Stimulated activated CD4-positive, alpha-beta T cell treated with anti-CD3 and anti-CD28 coated beads, Interleukin-1b, Interleukin-23, amount 100 ng/mL, for 24 hours (primary cell): ENCODE results near the gene USP53.
"Not testable (repeated sequence)": the region's sequence is repeated elsewhere in the genome, so short reads cannot be mapped to it uniquely, and the experiment has no call there.

Source experiments
- DNase-seq, 4 experiments: peaks; one replicate each; pipeline ENCODE4 v3.0.0-alpha.2; 2020; ENCODE audit warnings: low read depth in 4 of 4, low spot score in 1 of 4

The USP53 gene

DNA sequence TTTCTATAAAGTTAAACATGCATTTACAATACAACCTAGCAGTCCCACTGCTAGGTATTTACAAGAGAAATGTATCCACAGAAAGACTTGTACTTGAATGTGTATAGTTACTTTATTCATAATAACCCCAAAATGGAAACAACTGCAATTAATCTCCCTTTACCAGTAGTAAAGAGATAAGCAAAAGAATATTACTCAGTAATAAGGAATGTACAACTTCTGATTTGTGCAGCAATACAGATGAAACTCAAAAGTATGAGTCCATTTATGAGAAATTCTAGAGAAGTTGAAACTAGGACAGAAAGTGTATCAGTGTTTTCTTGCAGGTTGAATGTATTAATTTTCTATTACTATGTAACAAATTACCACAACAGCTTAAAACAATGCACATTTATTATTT, 15.2 kb downstream of the USP53 start:
- DNase-seq = no peak

DNA sequence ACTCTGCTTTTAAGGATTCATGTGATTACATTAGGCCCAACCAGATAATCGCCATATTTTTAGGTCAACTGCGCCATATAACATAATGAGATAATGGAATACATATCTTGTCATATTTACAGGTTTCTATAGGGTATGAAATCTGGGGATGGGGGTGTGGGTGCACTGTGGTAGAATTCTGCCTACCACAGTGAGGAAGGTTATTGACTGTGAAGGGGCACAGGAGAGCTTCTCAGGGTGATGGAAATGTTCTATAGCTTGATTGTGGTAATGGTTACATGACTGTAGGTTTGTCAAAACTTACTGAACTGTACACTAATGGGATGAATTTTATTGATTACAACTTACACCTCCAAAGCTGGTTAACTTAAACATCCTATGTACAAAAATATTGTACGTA, 15.9 kb downstream of the USP53 start:
- no peak for DNase-seq

DNA sequence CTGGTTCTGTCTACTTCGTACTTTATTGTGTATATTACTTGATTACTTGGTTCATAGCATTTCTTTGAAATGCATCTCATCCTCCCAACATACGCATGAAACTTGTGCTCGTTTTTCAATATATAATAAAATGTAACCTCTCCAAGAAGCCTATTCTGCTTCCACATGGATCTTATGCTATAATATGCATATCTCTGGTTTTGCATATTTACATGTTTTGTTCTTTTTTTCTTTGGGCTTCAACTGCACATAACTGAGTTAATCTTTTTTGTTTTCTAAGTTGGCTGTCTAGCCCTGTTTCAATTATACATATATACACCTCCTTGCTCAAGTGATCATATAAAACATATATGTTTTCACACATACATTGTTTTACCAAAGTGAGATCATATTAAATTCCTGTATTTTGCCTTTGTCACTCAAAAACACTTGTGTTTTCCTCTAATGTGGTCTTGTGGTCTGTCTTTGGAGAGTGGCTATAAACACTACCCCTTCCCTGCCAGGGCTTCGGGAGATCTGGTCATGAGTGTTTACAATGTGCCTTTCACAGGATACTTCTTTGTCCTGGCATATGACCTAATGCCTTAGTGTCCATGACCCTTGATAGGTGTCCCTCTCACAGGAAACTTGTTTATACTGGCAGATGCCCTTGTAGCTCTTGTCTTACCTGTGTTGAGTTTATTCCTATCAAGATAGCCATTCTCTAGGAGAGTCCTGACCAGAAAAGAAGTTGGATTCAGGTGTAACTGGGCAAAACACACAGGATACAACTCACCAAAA, 17.6 kb downstream of the USP53 start:
- no peak for DNase-seq

DNA sequence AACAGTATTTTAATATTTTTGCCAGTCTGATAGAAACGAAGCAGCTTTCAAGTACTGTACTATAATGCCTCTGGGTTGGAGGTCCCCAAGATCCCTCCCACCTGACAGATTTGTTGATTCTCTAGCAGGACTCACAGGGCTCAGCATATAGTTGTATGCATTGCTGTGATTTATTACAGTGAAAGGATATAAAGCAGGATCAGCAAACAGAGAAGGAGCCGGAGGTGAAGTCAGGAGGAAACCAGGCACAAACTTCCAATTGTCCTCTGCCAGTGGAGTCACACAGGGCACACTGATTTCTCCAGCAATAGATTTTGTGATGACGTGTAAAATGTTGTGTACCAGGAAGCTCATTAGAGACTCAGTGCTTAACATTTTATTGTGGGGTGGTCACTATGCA, 19.0 kb downstream of the USP53 start:
- DNase-seq = no peak

DNA sequence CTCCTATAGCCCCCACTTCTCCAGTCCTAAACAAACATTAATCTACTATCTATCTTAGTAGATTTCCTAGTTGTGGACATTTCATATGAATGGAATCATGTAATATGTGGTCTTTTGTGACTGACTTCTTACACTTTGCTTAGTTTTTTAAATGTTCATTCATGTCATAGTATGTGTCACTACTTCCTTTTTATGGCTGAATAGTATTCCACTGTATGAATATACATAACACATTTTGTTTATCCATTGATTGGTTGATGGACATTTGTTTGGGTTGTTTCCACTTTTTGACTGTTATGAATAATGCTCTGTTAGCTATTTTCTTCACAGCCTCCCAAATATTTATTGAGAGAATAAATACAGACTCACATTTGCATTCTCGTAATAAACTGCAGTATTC, 19.8 kb downstream of the USP53 start:
- no peak for DNase-seq

DNA sequence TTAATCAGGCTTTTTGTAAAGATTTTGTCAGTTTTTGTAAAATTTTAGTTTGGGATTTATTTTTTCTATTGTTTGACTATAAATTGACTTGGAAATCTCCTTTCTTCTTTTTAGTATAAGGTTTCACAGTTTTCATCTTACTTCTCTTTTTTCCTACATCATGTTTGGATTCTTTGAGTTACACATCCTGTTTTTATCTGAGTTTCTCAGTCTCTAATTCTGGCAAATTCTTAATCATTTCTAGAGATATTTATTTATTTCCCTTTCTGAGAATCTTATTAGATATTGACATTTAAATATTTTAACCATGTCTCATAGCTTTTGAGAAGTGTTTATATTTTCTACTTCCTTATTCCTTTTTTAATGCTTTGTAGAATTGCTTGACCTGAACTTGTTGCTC, 20.7 kb downstream of the USP53 start:
- no peak for DNase-seq

DNA sequence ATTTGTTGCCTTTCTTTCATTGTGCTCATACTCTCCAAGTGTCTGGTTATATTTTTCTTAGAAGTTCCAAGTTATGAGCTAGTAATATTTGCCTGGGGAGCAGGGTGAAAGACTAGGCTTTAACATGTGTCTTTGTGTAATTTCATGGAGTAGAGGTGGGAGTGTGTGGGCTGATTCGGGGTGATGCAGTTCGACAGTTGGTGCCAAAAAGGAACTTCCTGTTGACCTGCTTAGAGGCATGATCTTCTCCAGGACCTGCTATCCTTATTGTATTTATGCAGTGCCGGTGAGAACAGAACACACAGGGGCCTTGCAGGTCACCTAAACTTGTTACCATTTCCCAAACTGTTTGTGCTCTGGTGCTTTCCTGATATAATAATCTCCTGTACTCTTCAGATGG, 21.2 kb downstream of the USP53 start:
- DNase-seq = no peak

DNA sequence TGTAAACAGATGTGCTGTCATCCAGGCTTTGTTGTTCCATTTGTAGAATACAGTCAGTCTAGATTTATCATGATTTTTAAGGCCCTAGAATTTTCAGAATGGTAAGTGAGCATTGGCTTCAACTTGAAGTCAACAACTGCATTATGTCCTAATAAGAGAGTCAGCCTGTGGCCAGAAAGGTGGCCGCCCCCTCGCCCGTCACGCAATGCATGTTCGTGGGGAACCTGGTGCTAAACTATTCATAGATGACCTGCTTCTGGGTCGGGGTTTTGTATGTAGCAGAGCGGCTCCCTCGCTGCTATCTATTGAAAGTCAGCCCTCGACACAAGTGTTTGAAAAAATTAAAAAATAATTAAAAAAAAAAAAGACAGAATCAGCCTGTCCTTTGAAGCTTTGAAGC, 24.7 kb downstream of the USP53 start:
- no peak for DNase-seq

DNA sequence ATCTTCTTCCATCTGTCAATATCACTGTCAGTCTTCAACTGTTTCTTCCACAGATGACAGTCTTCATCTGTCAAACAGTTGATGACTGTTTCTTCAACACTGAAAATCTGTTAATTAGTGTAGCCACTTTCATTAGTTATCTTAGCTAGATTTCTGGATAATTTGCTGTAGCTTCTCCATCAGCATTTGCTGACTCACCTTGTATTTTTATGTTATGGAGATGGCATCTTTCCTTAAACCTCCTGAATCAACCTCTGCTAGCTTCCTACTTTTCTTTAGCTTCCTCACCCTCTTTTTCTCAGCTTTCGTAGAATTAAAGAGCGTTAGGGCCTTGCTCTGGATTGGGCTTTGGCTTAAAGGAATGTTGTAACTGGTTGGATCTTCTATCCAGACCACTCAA, 25.1 kb downstream of the USP53 start:
- DNase-seq = no peak

DNA sequence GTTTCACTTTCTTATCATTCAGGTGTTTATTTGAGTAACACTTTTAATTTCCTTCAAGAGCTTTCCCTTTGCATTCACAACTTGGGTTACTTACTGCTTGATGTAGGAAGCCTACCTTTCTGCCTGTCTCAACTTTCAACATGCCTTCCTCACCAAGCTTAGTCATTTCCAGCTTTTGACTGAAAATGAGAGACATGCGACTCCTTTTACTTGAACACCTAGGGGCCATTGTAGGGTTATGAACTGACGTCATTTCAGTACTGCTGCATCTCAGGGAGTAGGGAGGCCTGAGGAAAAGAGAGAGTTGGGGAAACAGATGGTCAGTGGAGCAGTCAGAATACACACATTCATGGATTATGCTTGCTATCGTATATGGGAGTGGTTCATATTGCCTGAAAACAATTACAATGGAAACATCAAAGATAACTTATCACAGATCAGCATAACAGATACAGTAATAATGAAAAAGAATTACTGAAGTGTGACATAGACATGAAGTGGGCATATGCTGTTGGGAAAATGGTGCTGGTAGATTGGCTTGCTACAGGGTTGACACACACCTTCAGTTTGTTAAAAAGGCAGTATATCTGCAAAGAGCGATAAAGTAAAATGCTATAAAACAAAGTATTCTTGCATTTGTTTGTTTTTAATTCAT, 25.7 kb downstream of the USP53 start:
- DNase-seq = peak in 1 of 4 experiments; percentile 13

DNA sequence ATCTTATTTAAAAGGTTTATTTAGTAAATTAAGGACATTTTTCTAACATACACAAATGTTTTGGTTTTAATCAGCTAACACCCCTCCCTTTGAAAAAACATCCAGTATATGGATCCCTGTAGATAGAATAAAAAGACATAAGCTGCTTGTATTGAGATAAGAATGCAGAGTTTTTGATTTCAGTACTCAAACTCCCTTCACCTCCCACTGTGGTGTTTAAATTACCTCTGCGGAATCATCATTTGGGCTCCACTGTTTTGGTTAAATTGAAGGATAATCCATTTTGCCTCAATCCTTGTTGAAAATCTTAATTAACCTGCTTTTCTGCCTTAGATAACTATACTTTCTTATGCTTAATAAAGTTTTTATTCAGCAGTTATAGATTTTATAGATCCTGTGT, 27.6 kb downstream of the USP53 start:
- DNase-seq = no peak

DNA sequence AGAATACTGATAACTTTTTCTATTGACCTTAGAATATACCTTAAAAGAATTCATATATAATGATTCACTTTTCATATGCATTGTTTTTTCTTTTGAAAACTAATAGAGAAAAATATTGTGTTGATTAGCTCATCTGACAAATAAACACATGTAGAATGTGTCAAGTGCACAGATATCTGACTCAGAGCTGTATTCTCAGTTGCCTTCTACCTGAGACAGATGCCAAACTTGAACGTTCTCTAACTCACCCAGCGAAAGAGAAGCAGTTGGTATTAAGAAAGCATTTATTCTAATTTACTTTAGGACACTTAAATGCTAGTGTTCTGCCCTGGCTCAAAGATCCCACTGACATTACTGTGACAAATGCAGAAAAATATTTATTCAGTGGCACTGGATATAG, 28.1 kb downstream of the USP53 start:
- DNase-seq = no peak

DNA sequence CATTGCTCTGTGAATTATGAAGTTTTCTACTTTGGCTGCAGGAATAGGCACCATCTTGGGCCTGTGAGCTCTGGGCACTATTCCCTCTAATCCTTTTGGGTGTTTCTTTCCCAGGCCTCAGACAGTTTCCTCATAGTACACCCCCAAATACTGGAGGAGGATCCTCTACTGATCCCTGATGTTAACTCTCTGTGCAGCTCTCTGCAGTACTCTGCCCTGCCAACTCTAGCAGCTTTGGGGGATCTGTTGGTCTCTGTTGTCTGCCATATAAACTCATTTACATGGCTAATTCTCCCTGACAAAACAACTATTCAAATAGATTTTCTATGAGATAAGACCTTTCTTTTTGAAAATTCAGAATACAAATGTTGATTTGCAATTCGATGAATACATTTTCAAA, 29.9 kb downstream of the USP53 start:
- DNase-seq = no peak

DNA sequence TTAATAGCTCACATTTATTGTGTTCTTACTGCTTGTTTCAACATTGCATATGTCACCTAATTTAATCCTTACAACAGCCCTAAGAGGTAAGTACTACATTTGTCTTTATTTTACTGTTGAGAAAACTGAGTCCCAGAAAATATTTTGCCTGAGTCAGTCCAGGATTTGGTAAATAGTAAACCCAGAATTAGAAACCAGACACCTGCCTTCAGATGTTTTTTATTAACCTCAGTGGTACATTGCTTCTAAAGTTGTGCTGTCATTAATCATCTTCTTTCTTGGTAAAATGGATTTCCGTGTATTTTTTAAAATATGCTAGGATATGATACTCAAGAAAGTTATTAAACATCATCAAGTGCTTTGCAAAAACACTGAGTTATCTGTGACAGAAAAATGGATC, 31.4 kb downstream of the USP53 start:
- no peak for DNase-seq

DNA sequence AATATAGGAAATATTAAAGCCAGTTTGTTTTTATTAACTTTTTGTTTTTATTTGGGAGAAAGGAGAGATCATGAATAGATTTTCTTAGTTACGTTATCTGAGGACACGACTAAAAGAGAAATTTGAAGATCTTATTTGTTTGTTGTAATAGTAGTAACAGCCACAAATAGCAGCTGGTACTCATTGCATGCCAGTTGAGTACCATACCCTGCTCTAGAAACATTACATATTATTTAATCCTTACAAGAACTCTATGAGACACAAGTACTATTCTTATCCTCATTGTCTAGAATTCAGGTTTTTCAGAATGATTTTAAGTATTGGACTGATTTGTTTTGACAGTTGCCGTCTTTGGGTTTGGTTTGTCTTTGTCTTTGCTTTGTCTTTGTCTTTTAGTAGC, 31.8 kb downstream of the USP53 start:
- no peak for DNase-seq

DNA sequence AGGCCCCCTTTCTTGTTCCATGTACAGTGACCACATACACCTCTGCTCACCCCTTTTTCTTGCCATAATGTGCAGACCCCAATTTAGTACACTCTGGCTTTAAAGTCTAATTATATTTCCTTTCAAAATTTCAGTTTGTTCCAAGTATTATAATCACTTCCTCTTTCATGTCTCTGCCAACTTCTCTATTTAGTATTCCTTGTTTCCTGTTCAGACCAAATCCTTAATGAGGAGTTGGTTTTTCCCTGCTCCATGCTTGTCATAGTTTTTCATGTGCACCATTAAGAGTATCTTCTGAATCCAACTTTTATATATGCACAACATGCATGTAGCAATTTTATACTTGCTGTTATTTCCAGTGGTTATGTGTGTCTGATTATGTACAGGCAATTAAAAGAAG, 32.3 kb downstream of the USP53 start:
- DNase-seq = no peak

DNA sequence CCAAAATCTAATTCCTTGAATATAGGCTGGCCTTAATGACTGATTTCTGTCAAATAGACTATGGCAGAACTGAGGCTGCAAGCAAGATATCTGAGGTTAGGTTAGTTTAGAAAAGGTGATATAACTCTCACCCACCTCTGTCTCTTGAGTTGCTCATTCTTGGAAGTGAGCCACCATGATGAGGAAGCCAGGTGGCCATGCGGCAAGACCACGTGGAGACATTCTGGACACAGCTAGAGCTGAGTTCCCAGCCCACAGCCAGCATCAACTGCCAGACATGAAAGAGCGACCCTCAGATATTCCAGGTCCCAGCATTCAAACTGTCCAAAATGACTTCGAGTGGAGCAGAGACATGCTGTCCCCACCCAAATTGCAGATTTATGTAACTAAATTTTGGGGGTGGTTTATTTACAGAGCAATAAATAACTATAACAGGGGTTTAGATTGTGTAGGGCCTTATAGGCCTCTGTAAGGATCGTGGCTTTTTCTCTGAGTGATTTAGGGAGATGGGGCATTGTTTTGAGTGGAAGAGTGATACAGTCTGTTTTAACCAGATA, 33.7 kb downstream of the USP53 start:
- DNase-seq = no peak

DNA sequence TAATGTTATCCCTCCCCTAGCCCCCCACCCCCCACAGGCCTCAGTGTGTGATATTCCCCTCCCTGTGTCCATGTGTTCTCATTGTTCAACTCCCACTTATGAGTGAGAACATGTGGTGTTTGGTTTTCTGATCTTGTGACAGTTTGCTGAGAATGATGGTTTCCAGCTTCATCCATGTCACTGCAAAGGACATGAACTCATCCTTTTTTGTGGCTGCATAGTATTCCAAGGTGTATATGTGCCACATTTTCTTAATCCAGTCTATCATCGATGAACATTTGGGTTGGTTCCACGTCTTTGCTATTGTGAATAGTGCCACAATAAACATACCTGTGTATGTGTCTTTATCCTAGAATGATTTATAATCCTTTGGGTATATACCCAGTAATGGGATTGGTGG, 38.5 kb downstream of the USP53 start:
- not testable (repeated sequence) for DNase-seq

DNA sequence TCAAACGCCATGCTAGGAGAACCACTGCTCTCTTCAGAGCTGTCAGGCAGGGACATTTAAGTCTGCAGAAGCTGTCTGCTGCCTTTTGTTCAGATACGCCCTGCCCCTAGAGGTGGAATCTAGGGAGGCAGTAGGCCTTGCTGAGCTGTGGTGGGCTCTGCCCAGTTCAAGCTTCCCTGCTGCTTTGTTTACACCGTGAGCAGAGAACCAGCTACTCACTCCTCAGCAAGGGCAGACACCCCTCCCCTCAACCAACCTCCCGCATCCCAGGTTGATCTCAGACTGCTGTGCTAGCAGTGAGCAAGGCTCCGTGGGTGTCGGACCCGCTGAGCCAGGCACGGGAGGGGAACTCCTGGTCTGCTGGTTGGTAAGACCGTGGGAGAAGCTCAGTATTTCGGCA, 42.7 kb downstream of the USP53 start:
- DNase-seq = not testable (repeated sequence)

DNA sequence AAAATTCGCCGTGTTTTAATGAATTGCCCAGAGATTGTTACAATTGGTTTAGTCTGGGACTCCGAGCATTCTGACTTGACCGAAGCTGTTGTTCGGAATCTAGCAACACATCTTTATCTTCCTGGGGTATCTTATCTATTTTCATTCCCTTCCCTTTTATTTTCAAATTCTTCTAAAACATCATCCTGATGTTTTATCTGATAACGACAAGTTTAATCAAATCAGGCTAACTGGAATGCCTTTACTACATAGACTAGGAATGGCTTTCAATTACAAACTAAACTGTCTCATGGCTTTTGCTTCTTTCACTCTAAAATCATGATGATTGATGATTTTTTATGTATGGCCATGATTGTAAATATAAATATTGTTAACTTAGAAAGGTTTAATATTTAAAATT, 48.0 kb downstream of the USP53 start:
- DNase-seq = no peak

DNA sequence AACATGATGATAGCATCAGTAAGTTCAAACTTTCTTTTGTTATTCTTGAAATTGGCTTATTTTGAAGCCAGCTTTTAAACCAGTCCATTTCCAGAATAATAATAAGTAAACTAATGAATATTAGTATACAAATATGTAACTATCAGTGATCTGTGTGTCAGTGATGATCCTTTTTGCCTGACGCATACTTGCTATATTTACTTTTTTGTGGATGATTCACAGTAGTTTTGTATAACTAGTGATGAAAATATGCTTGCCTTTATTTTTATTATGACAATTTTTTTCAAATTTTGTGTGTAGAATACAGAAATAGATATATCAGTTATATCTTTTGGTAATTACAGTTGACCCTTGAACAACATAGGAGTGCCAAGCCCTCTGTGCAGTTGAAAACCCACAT, 49.5 kb downstream of the USP53 start:
- DNase-seq = no peak

DNA sequence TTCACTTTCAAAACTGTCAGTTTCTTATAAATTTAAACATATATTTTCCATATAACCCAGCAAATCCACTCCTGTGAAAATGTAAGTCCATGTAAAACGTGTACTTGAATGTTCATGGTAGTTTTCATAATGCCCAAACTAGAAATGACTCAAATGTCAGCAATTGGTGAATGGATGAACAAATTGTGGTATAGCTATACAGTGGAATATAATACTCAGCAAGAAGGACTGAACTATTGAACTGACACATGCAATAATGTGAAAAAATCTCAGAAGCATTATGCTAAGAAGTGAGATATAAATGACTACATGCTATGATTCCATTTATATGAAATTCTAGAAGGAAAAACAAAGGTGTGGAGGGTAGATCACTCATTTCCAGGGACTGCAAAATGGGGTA, 52.2 kb downstream of the USP53 start:
- DNase-seq = no peak

DNA sequence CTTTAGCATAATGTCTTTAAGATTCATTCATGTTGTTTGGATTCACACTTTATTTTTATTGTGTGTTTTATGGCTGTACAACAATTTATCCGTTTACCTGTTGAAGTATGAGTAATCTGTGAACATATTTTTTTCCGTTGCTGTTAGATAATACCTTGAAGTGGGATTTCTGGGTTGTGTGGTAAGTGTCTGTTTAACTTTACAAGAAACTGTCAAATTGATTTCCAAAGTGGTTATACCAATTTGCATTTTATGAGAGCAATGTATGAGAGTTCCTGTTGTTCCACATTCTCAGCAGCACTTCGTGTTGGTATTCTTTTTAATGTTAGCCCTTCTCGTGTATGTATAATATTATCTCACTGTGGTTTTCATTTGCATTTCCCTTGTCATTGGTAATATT, 53.6 kb downstream of the USP53 start:
- no peak for DNase-seq
